ENCODE results near the gene SLC5A12.

Gene SLC5A12

DNA sequence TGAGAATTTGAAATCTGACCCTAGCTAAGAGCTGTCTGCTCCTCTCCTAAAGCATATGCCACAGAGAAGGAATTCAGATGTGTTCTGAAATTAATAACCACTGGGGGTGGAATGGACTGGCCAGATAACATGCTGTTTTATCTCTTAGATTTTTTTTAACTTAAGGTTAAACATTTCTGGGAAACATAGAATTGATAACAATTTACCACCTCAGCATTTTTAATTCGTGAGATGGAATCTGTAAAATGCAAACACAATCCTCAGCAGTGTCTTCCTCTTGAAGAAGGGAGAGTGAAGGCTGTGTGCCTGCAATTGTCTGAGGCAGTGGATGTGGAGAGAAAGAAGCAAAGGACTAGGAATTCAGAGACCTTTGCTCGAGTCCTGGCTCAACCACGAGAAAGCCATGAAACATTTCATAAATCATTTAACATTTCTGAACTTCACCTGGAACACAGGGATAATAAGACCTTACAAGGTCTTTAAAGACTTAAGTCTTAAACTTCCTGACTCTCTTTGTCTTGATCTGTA, at the start of gene SLC5A12:
Gene SLC5A12, minus strand, starts transcription at position 113 of the 528 bp plus-strand sequence. CDS start 346 bp downstream, outside the sequence.
- no peak for DNase-seq (ENCODE audit: low read depth)
- H3K4me3 ChIP-seq (ENCODE audit: low read length), result no peak within 1 kb of the TSS
- no peak for TF ChIP-seq CTCF (conservative IDR thresholded peaks at IDR 0.05; ENCODE audit: low read depth, low read length)

DNA sequence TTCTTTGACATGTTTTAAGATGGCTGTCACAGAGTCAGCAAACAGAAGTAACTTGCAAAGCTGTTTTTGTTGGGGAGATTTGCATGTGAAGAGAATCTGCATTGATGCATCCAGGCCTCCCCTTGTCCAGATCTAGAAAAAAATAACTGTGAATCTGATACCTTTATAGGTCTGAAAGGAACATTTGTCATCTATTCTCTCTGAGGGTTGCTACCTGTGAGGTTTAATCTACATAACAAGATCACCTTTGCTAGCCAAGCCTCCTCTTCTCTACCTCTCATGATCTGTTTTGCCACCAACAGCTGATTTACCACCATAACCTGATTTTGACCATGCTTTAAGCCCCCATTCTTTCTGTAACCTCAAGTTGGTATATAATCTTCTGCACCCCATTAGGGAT, 47.2 kb upstream of the SLC5A12 start:
- no peak overlapping the region for H3K4me3 ChIP-seq (ENCODE audit: low read length)
- TF ChIP-seq CTCF (conservative IDR thresholded peaks at IDR 0.05; ENCODE audit: low read depth, low read length), result no peak
- no peak for DNase-seq (ENCODE audit: low read depth)

DNA sequence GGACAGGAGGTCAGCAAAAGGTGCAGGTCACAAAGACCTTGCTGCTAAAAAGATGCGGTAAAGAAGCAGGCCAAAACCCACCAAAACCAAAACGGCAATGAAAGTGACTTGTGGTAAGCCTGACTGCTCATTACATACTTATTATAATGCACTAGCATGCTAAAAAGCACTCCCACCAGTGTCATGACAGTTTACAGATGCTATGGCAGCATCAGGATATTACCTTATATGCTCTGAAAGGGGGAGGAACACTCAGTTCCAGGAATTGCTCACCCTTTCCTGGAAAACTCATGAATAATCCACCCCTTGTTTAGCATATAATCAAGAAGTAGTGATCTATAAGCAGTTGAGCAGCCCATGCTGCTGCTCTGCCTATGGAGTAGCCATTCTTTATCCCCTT, 45.2 kb upstream of the SLC5A12 start:
- no peak for TF ChIP-seq CTCF (conservative IDR thresholded peaks at IDR 0.05; ENCODE audit: low read depth, low read length)
- DNase-seq (ENCODE audit: low read depth), result no peak
- no peak overlapping the region for H3K4me3 ChIP-seq (ENCODE audit: low read length)

DNA sequence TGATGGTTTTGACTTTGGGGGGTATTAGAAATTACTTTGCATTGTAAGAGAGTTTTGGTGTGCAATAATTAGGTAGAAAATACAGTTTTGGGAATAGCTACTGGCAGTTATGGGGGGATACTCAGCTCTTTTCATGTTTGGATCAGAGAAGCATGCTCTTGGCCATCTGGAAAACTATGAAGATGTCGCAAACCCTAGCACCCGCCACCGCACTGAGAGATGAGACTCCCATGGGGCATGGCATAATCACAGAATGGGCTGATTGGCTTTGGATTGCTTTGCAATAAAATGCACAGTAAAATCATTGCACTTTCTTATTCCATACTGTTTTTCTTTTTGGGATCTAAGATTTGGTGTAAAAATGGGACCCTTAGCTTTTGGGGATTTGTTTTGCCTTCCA, 43.5 kb upstream of the SLC5A12 start:
- no peak for TF ChIP-seq CTCF (conservative IDR thresholded peaks at IDR 0.05; ENCODE audit: low read depth, low read length)
- no peak for DNase-seq (ENCODE audit: low read depth)
- H3K4me3 ChIP-seq (ENCODE audit: low read length), result no peak overlapping the region

DNA sequence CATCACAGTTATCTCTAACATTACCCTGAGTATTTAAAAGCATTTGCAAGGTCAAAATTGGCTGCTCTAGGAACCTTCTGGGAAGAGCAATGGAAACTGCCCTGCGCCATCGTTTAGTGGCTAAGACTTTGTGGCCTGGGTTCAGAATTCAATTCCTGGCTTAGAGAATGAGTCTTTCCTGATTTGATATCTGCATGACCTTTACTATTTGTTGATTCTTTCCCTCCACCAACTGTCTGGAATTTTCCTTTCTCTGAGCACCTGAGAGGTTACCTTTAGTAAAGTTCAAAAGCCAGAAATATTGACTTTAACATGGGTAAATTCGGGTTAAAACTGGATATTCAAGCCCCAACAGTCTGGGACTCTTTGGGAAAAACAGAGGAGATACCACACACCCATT, 43.0 kb upstream of the SLC5A12 start:
- DNase-seq (ENCODE audit: low read depth), result no peak
- no peak overlapping the region for H3K4me3 ChIP-seq (ENCODE audit: low read length)
- TF ChIP-seq CTCF (conservative IDR thresholded peaks at IDR 0.05; ENCODE audit: low read depth, low read length), result no peak

DNA sequence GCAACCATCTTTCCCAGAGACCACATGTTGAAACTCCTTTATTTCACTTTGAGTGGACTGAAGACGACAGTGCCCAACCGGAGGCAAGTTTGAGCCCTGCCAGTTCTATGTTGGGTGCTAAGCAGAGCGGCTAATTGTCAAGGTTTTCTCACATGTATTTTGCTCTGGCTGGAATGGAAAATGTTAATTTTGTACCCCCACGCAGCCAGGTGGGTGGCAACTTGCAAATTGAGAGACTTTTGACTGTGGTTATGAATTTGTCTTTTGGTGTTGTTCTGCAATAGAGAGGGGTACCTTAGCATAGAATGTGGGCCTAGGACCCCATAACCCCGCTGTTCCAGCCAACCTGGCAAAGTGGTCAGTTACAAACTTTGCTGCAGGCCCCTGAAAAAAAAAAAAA, 42.5 kb upstream of the SLC5A12 start:
- no peak for TF ChIP-seq CTCF (conservative IDR thresholded peaks at IDR 0.05; ENCODE audit: low read depth, low read length)
- no peak overlapping the region for H3K4me3 ChIP-seq (ENCODE audit: low read length)
- DNase-seq (ENCODE audit: low read depth), result no peak

GRCh38 chr11:26762089-26762488, 40.2 kb upstream of the SLC5A12 start:
- no peak for DNase-seq (ENCODE audit: low read depth)
- TF ChIP-seq CTCF (conservative IDR thresholded peaks at IDR 0.05; ENCODE audit: low read depth, low read length), result no peak
- no peak overlapping the region for H3K4me3 ChIP-seq (ENCODE audit: low read length)
